Chondrocyte (in vitro differentiated cells): Measurements from ENCODE around the gene LLGL1. TPM values are rescaled to one million over a fixed set of nuclear protein-coding genes. Genes with fewer than 3 reads are reported as not detected.

ENCODE experiments used
- DNase-seq: peaks from one replicate; pipeline ENCODE4 v3.0.0; 2021; ENCODE audit warnings: mixed read lengths, low spot score
- H3K27ac Mint-ChIP-seq: one replicate; pipeline ENCODE4 v1.8.0; 2021; ENCODE audit warnings: mild to moderate bottlenecking, moderate library complexity, mixed read lengths; ENCODE audit not compliant: unreplicated experiment
- H3K27me3 Mint-ChIP-seq: 2 replicates; pipeline ENCODE4 v1.8.0; 2021; ENCODE audit warnings: low read depth, mixed read lengths
- H3K36me3 Mint-ChIP-seq: 2 replicates; pipeline ENCODE4 v1.8.0; 2021; ENCODE audit warnings: low read depth, mixed read lengths
- H3K4me1 Mint-ChIP-seq: 2 replicates; pipeline ENCODE4 v1.8.0; 2021; ENCODE audit warnings: low read depth, mild to moderate bottlenecking, mixed read lengths
- H3K4me3 Mint-ChIP-seq: one replicate; pipeline ENCODE4 v1.8.0; 2021; ENCODE audit warnings: mild to moderate bottlenecking, moderate library complexity, mixed read lengths; ENCODE audit not compliant: unreplicated experiment
- H3K9me3 Mint-ChIP-seq: 2 replicates; pipeline ENCODE4 v1.8.0; 2021; ENCODE audit warnings: low read depth, mixed read lengths
- total RNA-seq: library from RNA; stranded (reverse); gene quantifications from 3 replicates; pipeline ENCODE4 v1.2.1, GENCODE V29; 2021
- TF ChIP-seq, protein P1 (sequence below): fragments of 200-600 bp; sonication (generic); IDR thresholded peaks from 2 replicates; pipeline ENCODE4 v1.5.0; 2021; ENCODE audit warnings: antibody characterized with exemption, mild to moderate bottlenecking, moderate library complexity

Gene LLGL1
- total RNA-seq, 1 donor from 2014 or later: 38.7 TPM

DNA sequence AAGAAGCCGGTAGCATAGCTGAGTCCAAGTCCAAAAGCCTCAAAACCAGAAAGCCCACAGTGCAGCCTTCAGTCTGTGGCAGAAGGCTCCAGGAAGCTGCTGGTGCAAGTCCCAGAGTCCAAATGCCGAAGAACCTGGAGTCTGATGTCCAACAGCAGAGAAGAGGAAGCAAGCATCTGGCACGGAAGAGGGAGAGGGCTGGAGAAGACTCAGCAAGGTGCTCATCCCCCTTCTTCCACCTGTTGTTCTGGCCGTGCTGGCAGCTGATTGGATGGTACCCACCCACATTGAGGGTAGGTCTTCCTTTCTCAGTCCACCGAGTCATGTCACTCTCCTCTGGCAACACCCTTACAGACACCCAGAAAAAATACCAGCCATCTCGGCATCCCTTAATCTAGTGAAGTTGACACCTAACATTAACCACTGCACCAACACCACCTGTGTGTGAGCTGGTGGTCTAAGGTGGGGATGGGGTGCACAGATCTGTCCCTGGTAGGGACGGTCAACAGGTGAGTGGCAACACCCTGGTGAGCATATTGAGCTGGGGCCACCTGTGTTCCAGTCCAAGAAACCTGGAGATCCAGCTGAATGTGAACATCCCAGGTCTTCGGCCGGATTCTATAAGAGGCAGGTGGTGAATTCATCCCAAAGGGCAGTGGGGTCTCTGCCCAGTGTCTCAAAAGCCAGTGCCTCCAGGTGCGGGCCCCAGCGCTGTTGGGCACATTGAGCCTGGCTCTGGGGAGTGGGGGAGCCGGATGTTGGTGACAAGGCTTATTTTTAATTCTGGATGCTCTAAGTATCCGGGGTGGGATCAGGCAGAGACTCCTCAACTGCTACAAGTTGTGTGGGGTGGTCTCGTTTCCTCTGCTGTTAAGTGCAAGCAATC is 44.9 kb downstream of the LLGL1 start:
- H3K4me1 Mint-ChIP-seq: peaks cover 8% of the 10 kb centered on the region
- no peaks in the 10 kb centered on the region for H3K9me3 Mint-ChIP-seq
- TF ChIP-seq, protein P1, sequence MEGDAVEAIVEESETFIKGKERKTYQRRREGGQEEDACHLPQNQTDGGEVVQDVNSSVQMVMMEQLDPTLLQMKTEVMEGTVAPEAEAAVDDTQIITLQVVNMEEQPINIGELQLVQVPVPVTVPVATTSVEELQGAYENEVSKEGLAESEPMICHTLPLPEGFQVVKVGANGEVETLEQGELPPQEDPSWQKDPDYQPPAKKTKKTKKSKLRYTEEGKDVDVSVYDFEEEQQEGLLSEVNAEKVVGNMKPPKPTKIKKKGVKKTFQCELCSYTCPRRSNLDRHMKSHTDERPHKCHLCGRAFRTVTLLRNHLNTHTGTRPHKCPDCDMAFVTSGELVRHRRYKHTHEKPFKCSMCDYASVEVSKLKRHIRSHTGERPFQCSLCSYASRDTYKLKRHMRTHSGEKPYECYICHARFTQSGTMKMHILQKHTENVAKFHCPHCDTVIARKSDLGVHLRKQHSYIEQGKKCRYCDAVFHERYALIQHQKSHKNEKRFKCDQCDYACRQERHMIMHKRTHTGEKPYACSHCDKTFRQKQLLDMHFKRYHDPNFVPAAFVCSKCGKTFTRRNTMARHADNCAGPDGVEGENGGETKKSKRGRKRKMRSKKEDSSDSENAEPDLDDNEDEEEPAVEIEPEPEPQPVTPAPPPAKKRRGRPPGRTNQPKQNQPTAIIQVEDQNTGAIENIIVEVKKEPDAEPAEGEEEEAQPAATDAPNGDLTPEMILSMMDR: no peak
- no peak for DNase-seq
- peaks cover 6% of the 10 kb centered on the region for H3K36me3 Mint-ChIP-seq
- H3K27me3 Mint-ChIP-seq: no peaks in the 10 kb centered on the region
- H3K27ac Mint-ChIP-seq: no peak overlapping the region
- no peak overlapping the region for H3K4me3 Mint-ChIP-seq

- Mint-ChIP-seq H3K27ac (no peak overlapping the region), H3K4me1 (no peaks in the 10 kb centered on the region), H3K4me3 (no peak overlapping the region), H3K36me3 (peaks cover 20% of the 10 kb centered on the region), H3K9me3 (no peaks in the 10 kb centered on the region), H3K27me3 (no peaks in the 10 kb centered on the region)
- TF ChIP-seq, protein P1: no peak
- DNase-seq: no peak
These were observed 51.6 kb downstream of the LLGL1 start for GRCh38 chr17:18277076-18277475.

DNA sequence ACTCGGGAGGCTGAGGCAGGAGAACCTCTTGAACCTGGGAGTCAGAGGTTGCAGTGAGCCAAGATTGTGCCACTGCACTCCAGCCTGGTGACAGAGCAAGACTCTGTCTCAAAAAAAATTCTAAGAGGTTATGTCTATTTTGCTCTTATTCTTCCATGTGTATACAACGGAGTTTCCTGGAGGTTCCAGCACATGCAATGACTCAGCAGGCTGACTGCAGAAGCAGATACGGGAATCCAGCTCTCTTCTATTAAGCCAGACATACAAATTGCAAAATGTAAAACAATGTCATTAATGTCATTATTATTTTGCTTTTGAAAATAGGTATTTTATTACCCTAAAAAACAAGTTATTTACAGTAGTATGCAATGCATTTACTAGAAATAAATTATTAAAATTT is 53.4 kb downstream of the LLGL1 start:
- no peaks in the 10 kb centered on the region for H3K4me1 Mint-ChIP-seq
- TF ChIP-seq, protein P1: no peak
- no peak for DNase-seq

GRCh38 chr17:18280249-18280648 is 54.8 kb downstream of the LLGL1 start:
- DNase-seq: no peak
- no peaks in the 10 kb centered on the region for H3K27me3 Mint-ChIP-seq
- TF ChIP-seq, protein P1: no peak
- H3K4me1 Mint-ChIP-seq: no peaks in the 10 kb centered on the region
- no peak overlapping the region for H3K4me3 Mint-ChIP-seq
- no peak overlapping the region for H3K27ac Mint-ChIP-seq
- H3K9me3 Mint-ChIP-seq: no peaks in the 10 kb centered on the region
- H3K36me3 Mint-ChIP-seq: peaks cover 34% of the 10 kb centered on the region

More for the DNA sequence above, 53.4 kb downstream of the LLGL1 start:
- H3K4me3 Mint-ChIP-seq: no peak overlapping the region
- H3K36me3 Mint-ChIP-seq: peaks cover 28% of the 10 kb centered on the region
- no peaks in the 10 kb centered on the region for H3K9me3 Mint-ChIP-seq
- H3K27ac Mint-ChIP-seq: no peak overlapping the region
- H3K27me3 Mint-ChIP-seq: no peaks in the 10 kb centered on the region

DNA sequence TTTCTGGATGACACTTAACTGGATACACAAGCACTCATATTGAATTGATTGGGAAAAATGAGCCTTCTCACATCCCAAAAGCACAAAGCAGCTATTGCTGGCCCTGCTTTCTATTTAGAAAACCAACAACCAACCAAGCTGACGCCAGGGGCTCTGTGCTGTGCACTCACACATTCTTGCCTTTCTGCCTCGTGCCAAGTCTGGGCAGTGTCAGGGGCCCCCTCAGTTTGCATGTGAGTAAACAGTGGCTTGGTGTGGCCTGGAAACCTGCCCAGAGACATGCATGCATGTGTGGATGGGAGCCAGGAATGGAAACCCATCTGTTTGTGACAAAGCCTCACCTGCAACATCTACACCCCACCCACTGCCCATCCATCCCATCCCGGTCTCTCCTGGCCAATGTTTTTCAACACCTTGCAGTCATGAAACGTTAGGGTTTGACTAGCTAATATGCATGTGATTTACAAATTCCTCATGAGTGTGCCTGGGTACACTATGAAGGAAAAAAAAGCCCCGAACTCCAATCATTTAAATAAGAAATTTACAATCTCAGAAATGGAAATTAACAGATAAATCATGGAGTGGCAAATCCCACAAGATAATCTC is 55.4 kb downstream of the LLGL1 start:
- Mint-ChIP-seq H3K27me3 (no peaks in the 10 kb centered on the region), H3K9me3 (no peaks in the 10 kb centered on the region), H3K27ac (no peak overlapping the region), H3K4me1 (no peaks in the 10 kb centered on the region), H3K36me3 (peaks cover 38% of the 10 kb centered on the region), H3K4me3 (no peak overlapping the region)
- no peak for DNase-seq
- TF ChIP-seq, protein P1: no peak
